ENCODE measurements around the gene TMCO1. TPM values are rescaled to one million over a fixed set of nuclear protein-coding genes. Genes with fewer than 3 reads are reported as not detected.

Gene TMCO1
- total RNA-seq, 1 experiment from 2014 or later = 64.1 TPM

DNA sequence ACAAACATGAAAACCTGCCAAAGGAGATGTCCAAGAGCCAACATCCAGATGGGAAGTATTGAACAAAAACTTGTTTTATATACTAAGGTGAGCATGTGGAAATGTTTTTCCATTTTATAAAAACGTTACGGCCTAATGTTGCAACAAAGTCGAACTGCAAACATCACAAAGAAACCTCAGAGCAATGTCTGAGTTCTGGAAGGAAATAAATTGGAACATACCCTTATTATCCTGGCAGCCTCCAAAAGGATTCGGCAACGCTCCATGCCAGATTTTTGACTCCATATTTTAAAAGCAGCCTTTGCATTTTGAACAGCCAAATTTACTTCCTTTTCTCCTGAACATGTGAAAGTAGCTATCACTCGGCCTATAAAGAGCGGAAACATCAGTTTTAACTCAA, 73.6 kb downstream of the TMCO1 start:
- Histone ChIP-seq H3K27me3 (ENCODE audit: insufficient read depth, low read depth) (no peaks in the 10 kb centered on the region), H2AFZ (no peak overlapping the region), H4K20me1 (ENCODE audit: insufficient read depth) (no peaks in the 10 kb centered on the region), H3K27ac (no peak overlapping the region), H3K36me3 (ENCODE audit: low read depth) (no peaks in the 10 kb centered on the region), H3K4me1 (replicated peaks; ENCODE audit: insufficient read depth) (peaks cover 20% of the 10 kb centered on the region), H3F3A (ENCODE audit: insufficient read depth, low read depth) (peaks cover 10% of the 10 kb centered on the region; the same call in 1 of the 2 replicates), H3K9me2 (ENCODE audit: insufficient read depth) (no peaks in the 10 kb centered on the region), H3K4me2 (no peak overlapping the region), H3K79me2 (ENCODE audit: low read depth) (peaks cover 33% of the 10 kb centered on the region), H3K4me3 (no peak overlapping the region), H3K9me3 (ENCODE audit: insufficient read depth, low read depth) (no peaks in the 10 kb centered on the region)
- intact Hi-C loops (cut with micrococcal nuclease; ENCODE audit: unreplicated experiment) = loop anchor here (5.0 kb wide), 2 partner anchors 72 to 782 kb away; partner anchors contain the start of gene TMCO1
- ChIA-PET CTCF (no interaction called here), POLR2A (ENCODE audit: unreplicated experiment) (interaction anchor here (0.6 kb wide), 1 partner anchor 449 kb away, joined by 3 read pairs; no protein-coding TSS in a partner anchor)
- BruUV-seq (replicated peaks) = no TSS peak
- no peak for DNase-seq
- TF ChIP-seq, protein P1, sequence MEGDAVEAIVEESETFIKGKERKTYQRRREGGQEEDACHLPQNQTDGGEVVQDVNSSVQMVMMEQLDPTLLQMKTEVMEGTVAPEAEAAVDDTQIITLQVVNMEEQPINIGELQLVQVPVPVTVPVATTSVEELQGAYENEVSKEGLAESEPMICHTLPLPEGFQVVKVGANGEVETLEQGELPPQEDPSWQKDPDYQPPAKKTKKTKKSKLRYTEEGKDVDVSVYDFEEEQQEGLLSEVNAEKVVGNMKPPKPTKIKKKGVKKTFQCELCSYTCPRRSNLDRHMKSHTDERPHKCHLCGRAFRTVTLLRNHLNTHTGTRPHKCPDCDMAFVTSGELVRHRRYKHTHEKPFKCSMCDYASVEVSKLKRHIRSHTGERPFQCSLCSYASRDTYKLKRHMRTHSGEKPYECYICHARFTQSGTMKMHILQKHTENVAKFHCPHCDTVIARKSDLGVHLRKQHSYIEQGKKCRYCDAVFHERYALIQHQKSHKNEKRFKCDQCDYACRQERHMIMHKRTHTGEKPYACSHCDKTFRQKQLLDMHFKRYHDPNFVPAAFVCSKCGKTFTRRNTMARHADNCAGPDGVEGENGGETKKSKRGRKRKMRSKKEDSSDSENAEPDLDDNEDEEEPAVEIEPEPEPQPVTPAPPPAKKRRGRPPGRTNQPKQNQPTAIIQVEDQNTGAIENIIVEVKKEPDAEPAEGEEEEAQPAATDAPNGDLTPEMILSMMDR (conservative IDR thresholded peaks at IDR 0.05) = no peak

DNA sequence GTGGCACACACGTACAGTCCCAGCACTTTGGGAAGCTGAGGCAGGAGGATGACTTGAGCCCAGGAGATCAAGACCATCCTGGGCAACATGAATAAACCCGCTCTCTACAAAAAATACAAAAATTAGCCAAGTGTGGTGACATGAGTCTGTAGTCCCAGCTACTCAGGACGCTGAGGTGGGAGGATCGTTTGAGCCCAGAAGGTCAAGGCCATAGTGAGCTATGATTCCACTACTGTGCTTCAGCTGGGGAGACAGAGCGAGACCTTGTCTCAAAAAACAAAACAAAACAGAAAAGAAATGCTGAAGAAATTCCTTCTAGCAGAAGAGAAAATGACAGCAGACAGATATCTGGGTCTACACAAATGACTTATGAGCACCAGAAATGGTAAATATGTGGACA, 80.6 kb downstream of the TMCO1 start:
- H3K9me3 ChIP-seq (ENCODE audit: insufficient read depth, low read depth) = no peaks in the 10 kb centered on the region
- POLR2A ChIA-PET (ENCODE audit: unreplicated experiment) = no interaction called here
- no peaks in the 10 kb centered on the region for H3K27me3 ChIP-seq (ENCODE audit: insufficient read depth, low read depth)
- H3F3A ChIP-seq (ENCODE audit: insufficient read depth, low read depth) = no peaks in the 10 kb centered on the region
- no peaks in the 10 kb centered on the region for H3K9me2 ChIP-seq (ENCODE audit: insufficient read depth)
- H3K36me3 ChIP-seq (ENCODE audit: low read depth) = 0 out of 2 replicates have a peak, but pooled peaks cover 6% of the 10 kb centered on the region
- CTCF ChIA-PET = no interaction called here
- no peaks in the 10 kb centered on the region; the same call in 1 of the 2 replicates for H4K20me1 ChIP-seq (ENCODE audit: insufficient read depth)
- BruUV-seq (replicated peaks) = no TSS peak
- no peak overlapping the region for H3K27ac ChIP-seq
- no peak overlapping the region for H2AFZ ChIP-seq
- 0 out of 2 replicates have a peak, but pooled peaks cover 17% of the 10 kb centered on the region for H3K79me2 ChIP-seq (ENCODE audit: low read depth)
- intact Hi-C loops (cut with micrococcal nuclease; ENCODE audit: unreplicated experiment) = no loop called here
- no peak for TF ChIP-seq EZH2 (IDR thresholded peaks at IDR 0.05; ENCODE audit: low read depth)
- TF ChIP-seq, protein P1 (conservative IDR thresholded peaks at IDR 0.05) = no peak
- no peak for DNase-seq
- H3K4me2 ChIP-seq = no peak overlapping the region
- no peaks in the 10 kb centered on the region for H3K4me1 ChIP-seq (replicated peaks; ENCODE audit: insufficient read depth)
- H3K4me3 ChIP-seq = no peak overlapping the region

DNA sequence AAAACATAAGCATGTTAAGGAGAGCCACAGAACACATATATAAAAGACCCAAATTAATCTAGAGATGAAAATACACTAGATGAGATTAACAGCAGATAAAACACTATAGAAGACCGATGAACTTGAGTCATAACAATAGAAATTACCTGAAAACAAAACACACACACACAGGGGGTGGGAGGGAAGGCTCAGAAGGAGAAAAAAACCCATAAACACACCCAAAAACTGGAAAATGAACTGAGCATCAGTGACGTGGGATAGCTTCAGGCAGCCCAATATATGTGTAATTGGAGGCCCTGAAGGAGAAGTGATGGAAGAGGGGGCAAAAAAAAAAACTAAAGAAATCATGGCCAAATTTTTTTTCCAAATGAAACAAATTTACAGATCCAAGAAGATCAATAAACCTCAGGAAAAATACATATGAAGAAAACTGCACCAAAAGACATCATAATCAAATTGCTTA, 81.7 kb downstream of the TMCO1 start:
- intact Hi-C loops (cut with micrococcal nuclease; ENCODE audit: unreplicated experiment) = no loop called here
- Histone ChIP-seq H3K9me3 (ENCODE audit: insufficient read depth, low read depth) (no peaks in the 10 kb centered on the region), H3K27ac (no peak overlapping the region), H3K4me2 (no peak overlapping the region), H2AFZ (no peak overlapping the region), H3K4me1 (replicated peaks; ENCODE audit: insufficient read depth) (no peaks in the 10 kb centered on the region), H3K4me3 (no peak overlapping the region), H3K9me2 (ENCODE audit: insufficient read depth) (no peaks in the 10 kb centered on the region), H3K79me2 (ENCODE audit: low read depth) (0 out of 2 replicates have a peak, but pooled peaks cover 17% of the 10 kb centered on the region), H3K36me3 (ENCODE audit: low read depth) (peaks cover 14% of the 10 kb centered on the region), H3F3A (ENCODE audit: insufficient read depth, low read depth) (no peaks in the 10 kb centered on the region), H4K20me1 (ENCODE audit: insufficient read depth) (no peaks in the 10 kb centered on the region; the same call in 1 of the 2 replicates), H3K27me3 (ENCODE audit: insufficient read depth, low read depth) (no peaks in the 10 kb centered on the region)
- POLR2A ChIA-PET (ENCODE audit: unreplicated experiment) = no interaction called here
- BruUV-seq (replicated peaks) = no TSS peak
- no peak for TF ChIP-seq EZH2 (IDR thresholded peaks at IDR 0.05; ENCODE audit: low read depth)
- TF ChIP-seq, protein P1 (conservative IDR thresholded peaks at IDR 0.05) = no peak
- CTCF ChIA-PET = no interaction called here
- DNase-seq = no peak
